SK-N-SH (cell line): ENCODE data around the gene TANK. TPM values are rescaled to one million over a fixed set of nuclear protein-coding genes. Genes with fewer than 3 reads are reported as not detected.
"Not testable (repeated sequence)": the region's sequence is repeated elsewhere in the genome, so short reads cannot be mapped to it uniquely, and the experiment has no call there.

ENCODE experiments used
- CTCF ChIA-PET: fragments of 300-600, 350-600 bp; formaldehyde crosslinking; extraction: SDS; loops from one replicate; lab custom pipeline; 2021; lab: Yijun Ruan, JAX
- POLR2A ChIA-PET: fragments of 350-600 bp; sonication (Branson Sonifier 250); formaldehyde crosslinking; extraction: SDS; loops from one replicate; lab custom pipeline; 2020; ENCODE audit warnings: antibody characterized with exemption, inconsistent platforms; lab: Yijun Ruan, JAX
- DNase-seq: peaks from one replicate; pipeline ENCODE4 v3.0.0; 2012
- H2AFZ ChIP-seq: fragments of 200-600 bp; sonication (generic); 2 replicates; pipeline ENCODE4 v1.8.1; 2016; ENCODE audit warnings: antibody characterized with exemption, mild to moderate bottlenecking, low read depth
- H3F3A ChIP-seq: fragments of 200-600 bp; sonication (generic); replicated peaks from 2 replicates; pipeline ENCODE3; 2016; ENCODE audit warnings: antibody characterized with exemption, mild to moderate bottlenecking; ENCODE audit not compliant: insufficient read depth
- H3K27ac ChIP-seq, 2 experiments: fragments of 200-500 bp in 1 of 2; fragments of 200-600 bp in 1 of 2; sonication (Bioruptor generic) in 1 of 2; sonication (generic), shearing (Covaris generic) in 1 of 2; 2 replicates each; pipeline versions ENCODE4 v1.5.1 to v1.6.1; 2014 to 2016; ENCODE audit warnings: low read depth in 2 of 2, inconsistent platforms in 1 of 2, low read length in 1 of 2, mild to moderate bottlenecking in 1 of 2, mixed read lengths in 1 of 2
- H3K27me3 ChIP-seq: fragments of 200-600 bp; sonication (generic), shearing (Covaris generic); 2 replicates; pipeline ENCODE4 v1.6.1; 2016; ENCODE audit warnings: mixed run types; ENCODE audit not compliant: insufficient read depth
- H3K36me3 ChIP-seq, 2 experiments: fragments of 200-500 bp in 1 of 2; fragments of 200-600 bp in 1 of 2; sonication (Bioruptor generic) in 1 of 2; sonication (generic) in 1 of 2; replicated peaks in 1 of 2; 2 replicates each; pipeline versions ENCODE3 to v1.5.1; 2014 to 2016; ENCODE audit warnings: low read length in 1 of 2, mild to moderate bottlenecking in 1 of 2; ENCODE audit not compliant: insufficient read depth in 2 of 2, control insufficient read depth in 1 of 2
- H3K4me1 ChIP-seq, 2 experiments: fragments of 200-500 bp in 1 of 2; fragments of 200-600 bp in 1 of 2; sonication (Bioruptor generic) in 1 of 2; sonication (generic), shearing (Covaris generic) in 1 of 2; 2 replicates each; pipeline versions ENCODE4 v1.5.1 to v1.6.1; 2014 to 2016; ENCODE audit warnings: low read depth in 1 of 2, low read length in 1 of 2, mixed run types in 1 of 2; ENCODE audit not compliant: insufficient read depth in 2 of 2, control insufficient read depth in 1 of 2
- H3K4me2 ChIP-seq: fragments of 200-600 bp; sonication (generic), shearing (Covaris generic); 2 replicates; pipeline ENCODE4 v1.6.1; 2017; ENCODE audit warnings: mixed run types
- H3K4me3 ChIP-seq, 2 experiments: fragments of 200-500 bp in 1 of 2; fragments of 200-600 bp in 1 of 2; sonication (Bioruptor generic) in 1 of 2; sonication (generic), shearing (Covaris generic) in 1 of 2; 2 replicates each; pipeline versions ENCODE4 v1.5.1 to v1.8.1; 2014 to 2016; ENCODE audit warnings: low read depth in 2 of 2, inconsistent platforms in 1 of 2, low read length in 1 of 2, mild to moderate bottlenecking in 1 of 2, mixed read lengths in 1 of 2, moderate library complexity in 1 of 2
- H3K79me2 ChIP-seq: fragments of 200-600 bp; sonication (generic); 2 replicates; pipeline ENCODE4 v1.8.1; 2017; ENCODE audit warnings: mild to moderate bottlenecking; ENCODE audit not compliant: insufficient read depth
- H3K9ac ChIP-seq: fragments of 200-600 bp; sonication (generic); 2 replicates; pipeline ENCODE4 v1.6.1; 2017; ENCODE audit warnings: mixed run types
- H3K9me2 ChIP-seq: fragments of 200-600 bp; sonication (generic); 2 replicates; pipeline ENCODE4 v1.6.1; 2017; ENCODE audit warnings: mixed run types
- H3K9me3 ChIP-seq: fragments of 200-600 bp; sonication (generic); 2 replicates; pipeline ENCODE4 v1.6.1; 2017; ENCODE audit warnings: mixed run types, mild to moderate bottlenecking, moderate library complexity
- H4K20me1 ChIP-seq: fragments of 200-600 bp; sonication (generic); 2 replicates; pipeline ENCODE4 v1.6.1; 2017; ENCODE audit warnings: mild to moderate bottlenecking, mixed run types; ENCODE audit not compliant: insufficient read depth
- CHD2 ChIP-seq: fragments of 150-350 bp; IDR thresholded peaks from 2 replicates; pipeline ENCODE4 v1.6.1; 2018; ENCODE audit warnings: low read length; ENCODE audit not compliant: partially characterized antibody
- MAX ChIP-seq: IDR thresholded peaks from 2 replicates; pipeline ENCODE4 v1.4.0; 2012; ENCODE audit warnings: low read depth
- MEF2A ChIP-seq: IDR thresholded peaks from 2 replicates; pipeline ENCODE4 v1.4.0; 2012; ENCODE audit warnings: low read depth, borderline replicate concordance
- NFIC ChIP-seq: IDR thresholded peaks from 2 replicates; pipeline ENCODE4 v1.4.0; 2012; ENCODE audit warnings: borderline replicate concordance
- PBX3 ChIP-seq: IDR thresholded peaks from 2 replicates; pipeline ENCODE4; 2012
- RAD21 ChIP-seq: IDR thresholded peaks from 2 replicates; pipeline ENCODE4 v1.6.1; 2012; ENCODE audit warnings: mild to moderate bottlenecking, low read length
- TCF12 ChIP-seq: IDR thresholded peaks from 2 replicates; pipeline ENCODE4 v1.4.0; 2012
- WGBS: methylation state at CpG from one replicate; pipeline ENCODE4 v1.1.6; 2017; ENCODE audit warnings: low lambda C conversion rate; 5-methylcytosine and 5-hydroxymethylcytosine counted together
- polyA plus RNA-seq, 3 experiments: library from polyadenylated mRNA; depleted of rRNA; stranded (reverse); fragments of >200 nt; gene quantifications; 2 replicates each; pipeline ENCODE4 v1.2.3, GENCODE V29; 2012

TANK gene
- polyA plus RNA-seq, 1 of the 3 experiments (the other 2 are of a cell fraction): 25.7 TPM

- CTCF ChIA-PET: no interaction called here
- peaks cover 7 to 15% of the 10 kb centered on the region in 2 experiments; a peak in 3 of 4 replicates for H3K4me1 ChIP-seq
- H3K9me3 ChIP-seq: no peaks in the 10 kb centered on the region
- no peaks in the 10 kb centered on the region for H4K20me1 ChIP-seq
- no peak for TF ChIP-seq NFIC
- TF ChIP-seq RAD21: no peak
- TF ChIP-seq, all 33 proteins: peak for 0
- H3K9me2 ChIP-seq: no peaks in the 10 kb centered on the region
- H2AFZ ChIP-seq: no peak overlapping the region
- H3K9ac ChIP-seq: no peak overlapping the region
- no peaks in the 10 kb centered on the region for H3F3A ChIP-seq
- H3K36me3 ChIP-seq: no peaks in the 10 kb centered on the region
- WGBS: 91% methylated on average over 8 of the region's 8 CpGs
- H3K4me2 ChIP-seq: no peak overlapping the region
- H3K27me3 ChIP-seq: no peaks in the 10 kb centered on the region
- no peaks in the 10 kb centered on the region for H3K79me2 ChIP-seq
- POLR2A ChIA-PET: no interaction called here
- no peak for DNase-seq
- no peak overlapping the region for H3K27ac ChIP-seq
- H3K4me3 ChIP-seq: no peak overlapping the region
Measured at GRCh38 chr2:161130354-161130753, 29.9 kb upstream of the TANK start.

GRCh38 chr2:161131074-161131680 lies 29.1 kb upstream of the TANK start:
- Histone ChIP-seq H3K4me2 (no peak overlapping the region), H3K9ac (no peak overlapping the region), H3K27ac (no peak overlapping the region), H3K4me1 (peaks cover 7 to 22% of the 10 kb centered on the region in 2 experiments; a peak in 3 of 4 replicates), H3K4me3 (no peak overlapping the region), H4K20me1 (no peaks in the 10 kb centered on the region), H3K79me2 (no peaks in the 10 kb centered on the region), H2AFZ (no peak overlapping the region), H3F3A (no peaks in the 10 kb centered on the region), H3K36me3 (no peaks in the 10 kb centered on the region), H3K9me3 (no peaks in the 10 kb centered on the region), H3K27me3 (no peaks in the 10 kb centered on the region), H3K9me2 (no peaks in the 10 kb centered on the region)
- 80% methylated on average over 4 of the region's 4 CpGs for WGBS
- no peak for DNase-seq
- TF ChIP-seq MEF2A: no peak
- no peak for TF ChIP-seq TCF12
- 0 out of 2 replicates have a peak, but pooled peaks have one; percentile 10 for TF ChIP-seq PBX3
- ChIA-PET POLR2A (no interaction called here), CTCF (no interaction called here)

GRCh38 chr2:161131804-161132203 lies 28.4 kb upstream of the TANK start:
- 90% methylated on average over 1 of the region's 1 CpG for WGBS
- no peak overlapping the region for H3K4me3 ChIP-seq
- no peaks in the 10 kb centered on the region for H3K36me3 ChIP-seq
- H3K27ac ChIP-seq: no peak overlapping the region
- CTCF ChIA-PET: no interaction called here
- H2AFZ ChIP-seq: no peak overlapping the region
- H3K9ac ChIP-seq: no peak overlapping the region
- POLR2A ChIA-PET: no interaction called here
- H3K9me3 ChIP-seq: no peaks in the 10 kb centered on the region
- H3K4me1 ChIP-seq: peaks cover 7 to 22% of the 10 kb centered on the region in 2 experiments; a peak in 3 of 4 replicates
- no peaks in the 10 kb centered on the region for H3K9me2 ChIP-seq
- no peak overlapping the region for H3K4me2 ChIP-seq
- H4K20me1 ChIP-seq: no peaks in the 10 kb centered on the region
- DNase-seq: no peak
- TF ChIP-seq MAX: no peak
- TF ChIP-seq CHD2: no peak
- TF ChIP-seq NFIC: no peak
- H3F3A ChIP-seq: no peaks in the 10 kb centered on the region
- no peaks in the 10 kb centered on the region for H3K27me3 ChIP-seq
- no peaks in the 10 kb centered on the region for H3K79me2 ChIP-seq

- H3K9me2 ChIP-seq, H3K27me3 ChIP-seq, H3K9me3 ChIP-seq, POLR2A ChIA-PET, CTCF ChIA-PET, H3K4me2 ChIP-seq, DNase-seq, H3K36me3 ChIP-seq, H3K27ac ChIP-seq, H3K9ac ChIP-seq, H3K4me3 ChIP-seq, H4K20me1 ChIP-seq, H3K79me2 ChIP-seq, H3F3A ChIP-seq, H2AFZ ChIP-seq: not testable (repeated sequence)
- 77% methylated on average over 5 of the region's 5 CpGs for WGBS
- peaks cover 7 to 22% of the 10 kb centered on the region in 2 experiments; a peak in 3 of 4 replicates for H3K4me1 ChIP-seq
Measured at GRCh38 chr2:161132384-161132783, 27.8 kb upstream of the TANK start.
